Measurements from ENCODE around the gene LONP1. TPM values are rescaled to one million over a fixed set of nuclear protein-coding genes. Genes with fewer than 3 reads are reported as not detected.

Gene LONP1
- 47.9 to 61.8 TPM (median 60.1 TPM) in 5 replicates for total RNA-seq (2022; extraction: Qiagen RNA extraction; ENCODE audit: low read depth)

GRCh38 chr19:5719961-5720790 is at the start of gene LONP1, which contains the start of gene CATSPERD:
Gene LONP1, minus strand, starts transcription at chr19:5720146. Its CDS starts 14 bp downstream, at chr19:5720132.
Gene CATSPERD, plus strand, starts transcription at chr19:5720637. Its CDS starts 101 bp downstream, at chr19:5720738.

GRCh38 chr19:5690125-5690954 is 29.6 kb downstream of the LONP1 start, which contains the start of gene RPL36:
Gene RPL36, plus strand, starts transcription at chr19:5690295. Its CDS starts 213 bp downstream, at chr19:5690508.

GRCh38 chr19:5680437-5681368 is 39.2 kb downstream of the LONP1 start, which contains the start of the genes HSD11B1L and MICOS13:
Gene HSD11B1L, plus strand, starts transcription at chr19:5681027. Its CDS starts 3,806 bp downstream, at chr19:5684833.
Gene MICOS13, minus strand, starts transcription at chr19:5680516. Its CDS starts 30 bp downstream, at chr19:5680486.

Other genes starting within 250 kb of the LONP1 start
- 2.0 to 3.9 TPM (median 2.3 TPM) in 5 replicates for gene TINCR, start 152.2 kb downstream of the LONP1 start, total RNA-seq (2022; extraction: Qiagen RNA extraction; ENCODE audit: low read depth)
- 25.7 to 36.2 TPM (median 34.0 TPM) in 5 replicates for gene SAFB2, start 97.4 kb downstream of the LONP1 start, total RNA-seq (2022; extraction: Qiagen RNA extraction; ENCODE audit: low read depth)
- 49.4 to 56.8 TPM (median 52.6 TPM) in 5 replicates for gene SAFB, start 97.1 kb downstream of the LONP1 start, total RNA-seq (2022; extraction: Qiagen RNA extraction; ENCODE audit: low read depth)
- 49.7 to 74.6 TPM (median 63.9 TPM) in 5 replicates for gene MICOS13, start 39.6 kb downstream of the LONP1 start, total RNA-seq (2022; extraction: Qiagen RNA extraction; ENCODE audit: low read depth)
- gene HSD11B1L, start 39.1 kb downstream of the LONP1 start, total RNA-seq (2022; extraction: Qiagen RNA extraction; ENCODE audit: low read depth) = 3.6 to 5.1 TPM (median 4.7 TPM) in 5 replicates
- gene RPL36, start 29.9 kb downstream of the LONP1 start, total RNA-seq (2022; extraction: Qiagen RNA extraction; ENCODE audit: low read depth) = 707 to 899 TPM (median 777 TPM) in 5 replicates
- gene CATSPERD, start 491 bp upstream of the LONP1 start, total RNA-seq (2022; extraction: Qiagen RNA extraction; ENCODE audit: low read depth) = not detected in 5 replicates
- gene PRR22, start 64.6 kb upstream of the LONP1 start, total RNA-seq (2022; extraction: Qiagen RNA extraction; ENCODE audit: low read depth) = 1.3 to 3.4 TPM (median 2.9 TPM) in 5 replicates
- gene DUS3L, start 71.0 kb upstream of the LONP1 start, total RNA-seq (2022; extraction: Qiagen RNA extraction; ENCODE audit: low read depth) = 25.9 to 32.3 TPM (median 28.6 TPM) in 5 replicates
- gene NRTN, start 84.9 kb upstream of the LONP1 start, total RNA-seq (2022; extraction: Qiagen RNA extraction; ENCODE audit: low read depth) = 0.85 to 1.6 TPM (median 1.5 TPM) in 5 replicates
- not detected in 5 replicates for gene FUT6, start 119.6 kb upstream of the LONP1 start, total RNA-seq (2022; extraction: Qiagen RNA extraction; ENCODE audit: low read depth)
- 0.20 TPM in 1 of 5 replicates, not detected in the others for gene FUT3, start 131.3 kb upstream of the LONP1 start, total RNA-seq (2022; extraction: Qiagen RNA extraction; ENCODE audit: low read depth)
- gene FUT5, start 150.4 kb upstream of the LONP1 start, total RNA-seq (2022; extraction: Qiagen RNA extraction; ENCODE audit: low read depth) = not detected in 5 replicates
- gene NDUFA11, start 183.6 kb upstream of the LONP1 start, total RNA-seq (2022; extraction: Qiagen RNA extraction; ENCODE audit: low read depth) = 223 to 297 TPM (median 285 TPM) in 5 replicates
- 0.21 to 0.65 TPM (median 0.61 TPM) in 5 replicates for gene VMAC, start 184.7 kb upstream of the LONP1 start, total RNA-seq (2022; extraction: Qiagen RNA extraction; ENCODE audit: low read depth)
- 0.86 to 1.5 TPM (median 0.96 TPM) in 5 replicates for gene CAPS, start 194.1 kb upstream of the LONP1 start, total RNA-seq (2022; extraction: Qiagen RNA extraction; ENCODE audit: low read depth)